ENCODE measurements around the gene HAUS7.

HAUS7 gene

DNA sequence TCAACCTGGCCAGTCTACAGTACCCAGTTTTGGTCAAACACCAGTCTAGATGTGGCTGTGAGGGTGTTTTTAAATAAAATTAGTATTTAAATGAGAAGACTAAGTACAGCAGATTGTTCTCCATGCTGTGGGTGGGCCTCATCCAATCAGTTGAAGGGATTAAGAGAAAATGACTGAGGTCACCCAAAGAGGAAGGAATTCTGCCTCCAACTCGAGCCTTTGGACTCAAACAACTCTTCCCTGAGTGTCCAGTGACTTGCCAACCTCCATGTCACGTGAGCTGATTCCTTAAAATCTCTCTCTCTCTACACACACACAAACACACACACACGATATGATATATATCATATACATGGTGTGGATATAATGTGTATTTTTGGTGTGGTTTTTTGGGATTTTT, 34.5 kb downstream of the HAUS7 start:
- TF ChIP-seq, protein P1, sequence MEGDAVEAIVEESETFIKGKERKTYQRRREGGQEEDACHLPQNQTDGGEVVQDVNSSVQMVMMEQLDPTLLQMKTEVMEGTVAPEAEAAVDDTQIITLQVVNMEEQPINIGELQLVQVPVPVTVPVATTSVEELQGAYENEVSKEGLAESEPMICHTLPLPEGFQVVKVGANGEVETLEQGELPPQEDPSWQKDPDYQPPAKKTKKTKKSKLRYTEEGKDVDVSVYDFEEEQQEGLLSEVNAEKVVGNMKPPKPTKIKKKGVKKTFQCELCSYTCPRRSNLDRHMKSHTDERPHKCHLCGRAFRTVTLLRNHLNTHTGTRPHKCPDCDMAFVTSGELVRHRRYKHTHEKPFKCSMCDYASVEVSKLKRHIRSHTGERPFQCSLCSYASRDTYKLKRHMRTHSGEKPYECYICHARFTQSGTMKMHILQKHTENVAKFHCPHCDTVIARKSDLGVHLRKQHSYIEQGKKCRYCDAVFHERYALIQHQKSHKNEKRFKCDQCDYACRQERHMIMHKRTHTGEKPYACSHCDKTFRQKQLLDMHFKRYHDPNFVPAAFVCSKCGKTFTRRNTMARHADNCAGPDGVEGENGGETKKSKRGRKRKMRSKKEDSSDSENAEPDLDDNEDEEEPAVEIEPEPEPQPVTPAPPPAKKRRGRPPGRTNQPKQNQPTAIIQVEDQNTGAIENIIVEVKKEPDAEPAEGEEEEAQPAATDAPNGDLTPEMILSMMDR (IDR thresholded peaks at IDR 0.05; ENCODE audit: low read depth, low read length), result no peak

DNA sequence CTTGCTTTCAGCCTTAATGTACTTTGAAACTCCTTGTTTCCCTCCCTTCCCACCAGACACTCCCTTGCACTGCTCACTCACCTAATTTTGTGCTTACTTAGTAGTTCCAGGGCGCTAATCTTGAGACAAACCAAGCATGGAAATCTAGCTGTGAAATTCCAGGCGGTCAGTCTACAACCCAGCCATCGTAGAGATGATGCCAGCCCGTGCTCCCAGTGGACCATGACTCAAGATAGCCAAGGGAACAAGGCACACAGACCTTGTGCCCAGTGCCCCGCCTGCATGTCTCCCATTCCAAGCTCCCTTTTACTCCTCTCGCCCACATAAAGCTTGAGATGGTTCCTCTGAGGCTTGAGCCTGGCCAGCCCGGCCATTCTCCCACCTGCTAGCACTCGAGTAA, 35.6 kb downstream of the HAUS7 start:
- TF ChIP-seq, protein P1 (IDR thresholded peaks at IDR 0.05; ENCODE audit: low read depth, low read length), result no peak
- no peak overlapping the region for H3K4me3 ChIP-seq (ENCODE audit: low read depth, low read length)

More for the DNA sequence above, 34.5 kb downstream of the HAUS7 start:
- no peak overlapping the region for H3K4me3 ChIP-seq (ENCODE audit: low read depth, low read length)

DNA sequence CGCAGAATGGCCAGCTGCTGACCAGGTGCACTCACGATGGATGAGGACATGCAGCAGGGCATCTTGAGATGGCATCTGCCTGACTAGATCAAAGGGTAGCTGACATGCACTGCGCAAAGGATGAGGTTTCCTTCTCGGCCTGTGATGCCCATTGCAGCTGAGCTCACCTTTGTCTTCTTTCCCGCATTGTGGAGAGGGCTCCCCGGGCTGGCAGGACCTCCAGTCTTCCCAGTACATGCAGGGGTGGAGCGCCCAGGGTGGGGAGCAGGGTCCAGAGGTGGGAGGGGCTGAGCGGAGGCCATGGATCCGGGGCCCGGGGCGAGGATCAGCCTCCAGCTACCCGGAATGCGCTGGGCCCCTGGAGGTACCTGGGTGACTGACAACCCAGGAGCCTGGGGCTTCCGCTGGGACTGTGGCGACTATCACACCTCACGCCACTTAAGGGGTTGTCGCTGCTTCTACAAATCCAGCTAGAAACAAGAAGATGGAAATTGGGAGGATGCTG, 36.5 kb downstream of the HAUS7 start:
- TF ChIP-seq, protein P1 (IDR thresholded peaks at IDR 0.05; ENCODE audit: low read depth, low read length), result no peak
- H3K4me3 ChIP-seq (ENCODE audit: low read depth, low read length), result no peak overlapping the region

DNA sequence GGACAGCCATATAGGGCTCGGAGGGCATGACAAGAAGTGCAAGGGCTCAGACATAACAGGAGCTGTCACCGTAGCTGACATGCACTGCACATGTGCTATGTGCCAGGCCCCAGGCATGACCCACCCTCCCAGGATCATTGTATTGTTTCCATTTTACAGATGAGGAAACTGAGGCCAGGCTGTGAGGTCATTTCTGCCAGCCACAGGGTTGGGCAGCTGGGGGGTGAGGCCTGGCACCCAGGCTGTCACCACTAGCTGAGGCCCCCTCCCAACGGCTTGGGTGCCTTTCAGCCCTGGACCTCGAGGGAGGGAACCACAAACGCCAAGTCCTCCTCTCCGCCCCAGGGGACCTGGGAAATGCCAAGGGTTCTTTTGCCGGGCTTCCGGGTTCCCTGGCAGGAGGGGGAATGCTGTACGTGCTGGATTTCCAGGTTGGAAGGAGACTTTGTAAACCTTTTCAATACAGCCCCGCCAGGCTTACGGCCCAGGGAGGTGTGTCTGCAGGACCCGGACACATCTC, 37.2 kb downstream of the HAUS7 start:
- H3K4me3 ChIP-seq (ENCODE audit: low read depth, low read length), result no peak overlapping the region
- TF ChIP-seq, protein P1 (IDR thresholded peaks at IDR 0.05; ENCODE audit: low read depth, low read length), result no peak

DNA sequence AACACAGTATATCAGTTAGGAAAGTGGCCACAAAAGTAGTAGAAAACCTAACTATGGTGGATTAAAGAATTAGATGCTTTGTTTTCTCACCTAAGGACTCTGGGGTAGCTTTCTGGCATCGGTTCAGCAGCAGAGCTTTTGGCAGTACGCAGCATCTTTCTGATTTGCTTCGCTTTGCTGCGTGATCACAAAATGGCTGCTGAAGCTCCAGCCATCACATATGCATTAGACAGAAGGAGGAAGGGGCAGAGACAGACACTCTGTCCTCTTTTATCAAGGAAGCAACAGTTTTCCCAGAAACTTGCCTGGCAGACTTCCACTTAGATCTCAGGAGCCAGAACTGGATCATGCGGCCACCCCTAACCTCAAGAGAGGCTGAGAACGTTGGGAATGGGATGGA, 39.6 kb downstream of the HAUS7 start:
- TF ChIP-seq, protein P1 (IDR thresholded peaks at IDR 0.05; ENCODE audit: low read depth, low read length), result no peak
- no peak overlapping the region for H3K4me3 ChIP-seq (ENCODE audit: low read depth, low read length)

DNA sequence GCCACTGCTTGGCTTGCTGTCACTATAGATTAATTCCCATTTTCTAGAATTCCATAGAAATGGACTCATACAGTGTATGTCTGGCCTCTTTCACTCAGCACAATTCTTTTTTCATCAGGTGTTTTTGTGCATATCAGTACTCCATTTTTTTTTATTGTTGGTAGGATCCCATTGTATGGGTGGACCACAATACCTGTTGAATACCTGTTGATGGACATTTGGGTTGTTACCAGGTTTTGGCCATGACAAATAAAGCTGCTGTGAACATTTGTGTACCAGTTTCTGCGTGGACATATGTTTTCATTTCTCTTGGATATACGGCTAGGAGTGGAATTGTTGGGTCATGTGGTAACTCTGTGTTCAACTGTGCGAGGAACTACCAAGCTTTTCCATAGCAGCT, 44.2 kb downstream of the HAUS7 start:
- H3K4me3 ChIP-seq (ENCODE audit: low read depth, low read length), result no peak overlapping the region
- TF ChIP-seq, protein P1 (IDR thresholded peaks at IDR 0.05; ENCODE audit: low read depth, low read length), result no peak

DNA sequence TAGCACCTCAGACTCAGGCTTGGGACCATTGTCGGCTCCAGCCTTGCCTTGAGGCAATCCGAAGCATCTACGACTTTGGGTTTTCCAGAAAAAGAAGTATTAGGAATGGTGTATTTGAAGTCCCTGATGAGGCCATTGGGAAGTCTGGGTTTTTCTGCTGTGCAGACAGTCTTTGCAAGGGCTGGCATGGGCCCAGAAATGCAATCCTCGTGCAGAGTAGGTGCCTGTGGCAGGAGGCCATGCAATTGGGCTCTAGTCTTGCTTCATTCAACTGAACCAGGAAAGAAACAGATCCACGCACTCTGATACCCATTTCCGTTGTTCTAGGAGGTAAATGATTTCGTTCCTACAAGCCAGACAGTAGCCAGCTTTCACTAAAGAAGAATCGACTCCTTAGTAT, 46.7 kb downstream of the HAUS7 start:
- H3K4me3 ChIP-seq (ENCODE audit: low read depth, low read length), result no peak overlapping the region
- TF ChIP-seq, protein P1 (IDR thresholded peaks at IDR 0.05; ENCODE audit: low read depth, low read length), result no peak

Data from WI38 (cell line).